ENCODE data around the gene CAMK1G.

CAMK1G gene

DNA sequence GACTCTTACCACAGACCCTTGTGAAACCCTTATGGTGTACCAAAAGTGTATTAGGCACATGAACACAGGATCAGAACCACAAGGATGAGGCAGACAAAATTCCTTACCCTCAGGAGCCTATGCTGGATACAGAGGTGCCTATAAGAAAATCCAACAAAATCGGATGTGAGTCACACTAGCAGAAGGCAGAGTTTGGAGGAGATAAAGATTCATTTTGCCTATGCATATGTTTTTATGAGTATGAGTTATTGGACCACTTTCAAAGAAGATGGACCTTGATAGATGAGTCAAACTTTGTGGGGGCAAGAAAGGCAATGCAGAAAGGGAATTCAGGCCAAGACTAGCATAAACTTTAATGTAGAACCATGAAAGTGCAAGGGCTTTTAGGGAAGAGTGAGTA lies 17.0 kb downstream of the CAMK1G start:
- no peak for DNase-seq (ENCODE audit: low read depth)

- DNase-seq (ENCODE audit: low read depth), result no peak
These were observed 18.5 kb downstream of the CAMK1G start for GRCh38 chr1:209601809-209602657.

GRCh38 chr1:209603877-209604276 lies 20.4 kb downstream of the CAMK1G start:
- no peak for DNase-seq (ENCODE audit: low read depth)

DNA sequence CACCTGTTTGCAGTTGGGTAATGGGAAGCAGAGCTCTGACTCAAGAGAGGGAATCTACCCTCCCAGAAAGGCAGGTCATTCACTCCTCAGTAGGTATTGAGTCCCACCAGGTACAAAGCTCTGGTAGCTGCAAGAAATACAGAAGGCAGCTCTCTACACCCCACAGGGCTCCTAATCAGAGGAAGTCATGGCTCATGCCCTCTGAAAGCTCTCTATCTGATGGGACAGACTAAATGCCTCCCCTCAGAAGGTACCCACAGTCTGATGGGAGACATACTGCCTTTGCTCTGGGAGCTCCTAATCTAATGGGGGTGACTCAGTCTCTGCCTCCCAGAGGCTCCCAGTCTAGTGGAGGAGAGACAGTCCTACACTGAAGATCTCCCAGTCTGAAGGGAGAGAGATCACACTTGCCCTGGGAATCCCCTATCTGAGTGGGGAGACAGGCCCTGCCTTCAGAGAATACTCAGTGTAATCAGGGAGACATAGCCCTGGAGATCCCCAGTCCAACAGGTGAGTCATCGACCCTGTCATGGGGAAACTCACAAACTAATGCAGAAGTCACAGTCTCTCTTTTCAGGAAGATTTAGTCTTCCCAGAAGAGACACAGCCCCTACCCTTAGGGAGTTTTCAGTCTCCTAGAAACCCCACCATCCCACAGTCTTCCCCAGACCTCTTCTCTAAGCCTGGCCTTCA lies 23.7 kb downstream of the CAMK1G start:
- DNase-seq (ENCODE audit: low read depth), result no peak

DNA sequence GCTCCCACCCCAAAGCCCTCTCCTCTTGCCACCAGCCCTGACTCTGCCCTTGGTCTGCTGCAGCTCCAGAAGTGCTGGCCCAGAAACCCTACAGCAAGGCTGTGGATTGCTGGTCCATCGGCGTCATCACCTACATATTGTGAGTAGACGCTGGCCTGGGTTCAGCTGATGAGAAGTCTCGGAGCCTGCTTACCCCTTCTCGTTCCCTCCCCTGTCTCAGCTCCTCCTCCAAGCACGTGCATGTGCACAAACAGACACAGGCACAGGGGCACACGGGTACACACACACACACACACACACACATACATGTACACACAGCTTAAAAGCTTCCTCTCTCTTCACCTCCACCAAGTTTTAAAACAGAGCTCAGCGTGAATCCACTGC lies 24.3 kb downstream of the CAMK1G start:
- DNase-seq (ENCODE audit: low read depth), result no peak

DNA sequence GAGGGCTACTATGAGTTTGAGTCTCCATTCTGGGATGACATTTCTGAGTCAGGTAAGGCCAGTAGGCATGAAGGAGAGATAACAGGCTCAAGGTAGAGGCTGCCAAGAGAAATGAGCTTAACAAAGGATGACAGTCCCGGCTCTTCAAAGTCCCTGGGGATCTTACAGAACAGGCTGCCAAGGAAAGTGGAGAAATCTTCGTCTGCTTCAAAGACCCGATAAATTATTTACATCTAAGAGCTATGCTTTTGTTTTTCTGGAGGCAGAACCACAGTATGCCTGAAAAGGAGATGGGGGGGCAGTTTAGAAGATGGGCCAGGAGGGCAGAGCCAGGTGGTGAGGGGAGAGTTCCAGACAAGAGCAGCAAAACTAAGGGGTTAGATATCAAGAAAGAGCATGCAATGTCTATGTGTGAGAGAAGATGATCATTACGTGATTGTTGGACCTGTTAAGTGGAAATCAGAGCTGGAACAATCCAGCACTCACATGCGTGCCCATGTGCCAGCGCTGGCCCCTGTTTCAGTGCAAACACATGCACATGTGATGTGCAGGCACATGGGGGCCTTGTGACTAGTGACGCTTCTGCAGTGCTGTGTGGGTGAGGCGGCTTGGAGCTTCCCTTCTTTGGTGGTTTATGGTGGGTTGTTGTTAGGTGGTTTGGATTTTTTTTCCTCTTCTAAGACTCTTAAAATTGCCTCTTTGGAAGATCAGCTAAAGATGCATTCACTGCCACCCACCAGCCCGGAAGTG lies 25.7 kb downstream of the CAMK1G start:
- DNase-seq (ENCODE audit: low read depth), result no peak

GRCh38 chr1:209609791-209610630 lies 26.5 kb downstream of the CAMK1G start:
- DNase-seq (ENCODE audit: low read depth), result no peak

GRCh38 chr1:209610631-209610905 lies 27.1 kb downstream of the CAMK1G start:
- no peak for DNase-seq (ENCODE audit: low read depth)

GRCh38 chr1:209611771-209612570 lies 28.5 kb downstream of the CAMK1G start:
- no peak for DNase-seq (ENCODE audit: low read depth)

- DNase-seq (ENCODE audit: low read depth), result no peak
These were observed 29.3 kb downstream of the CAMK1G start for GRCh38 chr1:209612646-209613399.

DNA sequence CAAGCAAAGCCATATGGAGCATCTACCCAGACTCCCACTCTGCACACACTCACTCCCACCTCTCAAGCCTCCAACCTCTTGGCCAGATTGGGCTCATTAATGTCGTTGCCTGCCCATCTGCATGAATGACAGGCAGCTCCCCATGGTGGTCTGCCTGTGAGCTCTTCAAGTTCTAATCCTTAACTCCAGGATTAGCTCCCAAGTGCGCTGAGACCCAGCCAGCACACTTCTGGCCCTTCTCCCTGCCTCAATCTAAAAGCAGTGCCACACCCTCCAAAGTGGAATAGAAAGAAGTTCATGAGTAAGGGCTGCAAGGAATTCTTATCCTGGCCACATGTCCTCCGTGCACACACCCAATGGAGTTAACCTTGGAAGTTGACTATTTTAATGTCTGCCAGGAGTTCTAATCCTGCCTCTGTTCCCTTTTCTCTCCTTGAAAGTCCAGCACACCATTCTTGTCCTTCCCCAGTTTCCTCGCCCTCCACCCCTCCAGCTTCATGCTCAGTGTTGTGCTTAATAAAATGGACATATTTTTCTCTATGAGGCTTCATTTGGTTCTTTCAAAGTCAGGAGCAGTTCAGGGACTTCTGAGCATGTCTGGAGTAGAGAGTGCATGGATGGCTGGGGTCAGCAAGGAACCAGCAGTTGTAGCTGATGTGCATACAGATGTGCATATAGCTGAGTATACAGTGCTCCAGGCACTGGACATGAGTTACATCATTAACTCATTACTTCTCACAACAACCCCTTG lies 30.1 kb downstream of the CAMK1G start:
- DNase-seq (ENCODE audit: low read depth), result no peak

GRCh38 chr1:209614151-209614420 lies 30.6 kb downstream of the CAMK1G start:
- DNase-seq (ENCODE audit: low read depth), result no peak

DNA sequence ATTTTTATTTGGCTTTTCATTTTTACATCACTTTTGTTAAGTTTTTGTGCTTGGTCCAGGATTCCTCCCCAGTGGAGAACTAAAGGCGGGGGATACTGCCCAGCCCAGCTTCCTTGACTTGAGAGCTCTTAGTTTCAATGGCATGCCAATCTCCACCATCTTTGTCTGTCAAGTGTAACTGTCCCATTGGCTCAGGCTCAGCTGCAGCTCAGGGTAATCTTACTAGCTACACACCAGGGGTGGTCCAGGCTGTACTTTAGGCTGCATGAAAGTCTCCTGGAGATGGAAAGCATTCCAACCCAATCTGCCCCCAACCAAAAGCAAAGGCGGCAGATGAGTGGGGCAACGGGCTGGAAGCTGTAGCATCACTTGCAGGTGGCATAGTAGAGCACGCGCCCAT lies 31.4 kb downstream of the CAMK1G start:
- DNase-seq (ENCODE audit: low read depth), result no peak

DNA sequence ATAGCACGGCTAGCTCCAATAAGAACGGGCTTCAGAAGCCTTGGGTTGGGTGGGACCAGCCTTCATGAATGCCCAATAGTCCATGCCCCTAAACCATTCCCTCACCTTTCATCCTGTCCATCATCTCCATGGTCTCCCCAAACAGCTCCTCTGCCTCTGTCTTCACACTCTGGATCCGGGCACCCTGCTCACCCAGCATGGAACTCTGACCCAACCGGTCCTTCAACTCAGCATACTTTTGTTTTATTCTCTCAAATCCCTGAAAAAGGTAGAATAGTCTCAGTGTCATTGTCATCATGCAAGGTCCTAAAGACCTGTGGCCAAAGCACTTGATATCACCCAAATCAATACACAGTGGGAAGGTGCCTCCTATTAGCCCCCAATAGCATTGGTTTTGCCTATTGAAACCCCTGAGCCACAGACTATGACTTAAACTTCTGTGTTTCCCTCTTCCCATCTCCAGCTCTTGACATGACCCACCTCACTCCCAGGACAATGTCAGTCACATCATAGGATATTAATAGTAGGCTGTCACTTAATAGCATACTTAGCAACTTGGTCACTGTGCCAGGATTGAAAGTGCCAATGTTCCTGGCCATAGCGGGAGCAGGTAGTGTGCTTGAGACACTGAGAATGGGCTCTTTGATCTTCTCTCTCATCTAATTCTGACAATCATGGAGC lies 33.0 kb downstream of the CAMK1G start:
- DNase-seq (ENCODE audit: low read depth), result no peak

- DNase-seq (ENCODE audit: low read depth), result no peak
These were observed 33.6 kb downstream of the CAMK1G start for GRCh38 chr1:209617047-209617673.

GRCh38 chr1:209617755-209618154 lies 34.2 kb downstream of the CAMK1G start:
- DNase-seq (ENCODE audit: low read depth), result no peak

GRCh38 chr1:209618291-209618690 lies 34.8 kb downstream of the CAMK1G start:
- no peak for DNase-seq (ENCODE audit: low read depth)

- no peak for DNase-seq (ENCODE audit: low read depth)
These were observed 35.4 kb downstream of the CAMK1G start for GRCh38 chr1:209618756-209619420.
